Parathyroid adenoma (tissue), 2 donors: ENCODE results near the gene S100A16.

ENCODE experiments used
- H2AFZ ChIP-seq: fragments of 300-600 bp; sonication (generic); one replicate; pipeline ENCODE4 v1.7.0; 2017; ENCODE audit warnings: antibody characterized with exemption, mild to moderate bottlenecking
- H3K27ac ChIP-seq: fragments of 300-600 bp; sonication (generic); one replicate; pipeline ENCODE4 v1.7.0; 2017
- H3K27me3 ChIP-seq: fragments of 300-600 bp; sonication (generic); one replicate; pipeline ENCODE4 v1.7.0; 2017; ENCODE audit warnings: low read length; ENCODE audit not compliant: control insufficient read depth, insufficient read depth
- H3K36me3 ChIP-seq: fragments of 300-600 bp; sonication (generic); one replicate; pipeline ENCODE4 v1.7.0; 2017; ENCODE audit warnings: low read length; ENCODE audit not compliant: control insufficient read depth, insufficient read depth
- H3K4me1 ChIP-seq: fragments of 300-600 bp; sonication (generic); one replicate; pipeline ENCODE4 v1.7.0; 2017; ENCODE audit warnings: control low read depth
- H3K4me2 ChIP-seq: fragments of 300-600 bp; sonication (generic); one replicate; pipeline ENCODE4 v1.7.0; 2017; ENCODE audit warnings: low read length
- H3K4me3 ChIP-seq: fragments of 300-600 bp; sonication (generic); one replicate; pipeline ENCODE4 v1.7.0; 2017; ENCODE audit warnings: low read depth, low read length
- H3K79me2 ChIP-seq: fragments of 300-600 bp; sonication (generic); one replicate; pipeline ENCODE4 v1.7.0; 2017; ENCODE audit warnings: control low read depth
- H3K9ac ChIP-seq: fragments of 300-600 bp; sonication (generic); one replicate; pipeline ENCODE4 v1.7.0; 2017; ENCODE audit warnings: mild to moderate bottlenecking
- H3K9me3 ChIP-seq: fragments of 300-600 bp; sonication (generic); one replicate; pipeline ENCODE4 v1.7.0; 2017; ENCODE audit warnings: low read length; ENCODE audit not compliant: control insufficient read depth
- TF ChIP-seq, protein P1 (sequence below): fragments of 300-600 bp; sonication (generic); IDR thresholded peaks from one replicate; pipeline ENCODE4 v1.7.0; 2017; ENCODE audit warnings: antibody characterized with exemption, mild to moderate bottlenecking
- donor health status: primary hyperparathyroidism.

S100A16 gene

GRCh38 chr1:153608742-153609584, 4.0 kb downstream of the S100A16 start:
- peak overlapping the region; percentile 79 for H3K27ac ChIP-seq
- peak overlapping the region; percentile 56 for H3K4me2 ChIP-seq
- H3K36me3 ChIP-seq = no peaks in the 10 kb centered on the region
- H3K27me3 ChIP-seq = no peaks in the 10 kb centered on the region
- peak overlapping the region; percentile 53 for H2AFZ ChIP-seq
- H3K4me3 ChIP-seq = peak overlapping the region; percentile 40
- TF ChIP-seq, protein P1, sequence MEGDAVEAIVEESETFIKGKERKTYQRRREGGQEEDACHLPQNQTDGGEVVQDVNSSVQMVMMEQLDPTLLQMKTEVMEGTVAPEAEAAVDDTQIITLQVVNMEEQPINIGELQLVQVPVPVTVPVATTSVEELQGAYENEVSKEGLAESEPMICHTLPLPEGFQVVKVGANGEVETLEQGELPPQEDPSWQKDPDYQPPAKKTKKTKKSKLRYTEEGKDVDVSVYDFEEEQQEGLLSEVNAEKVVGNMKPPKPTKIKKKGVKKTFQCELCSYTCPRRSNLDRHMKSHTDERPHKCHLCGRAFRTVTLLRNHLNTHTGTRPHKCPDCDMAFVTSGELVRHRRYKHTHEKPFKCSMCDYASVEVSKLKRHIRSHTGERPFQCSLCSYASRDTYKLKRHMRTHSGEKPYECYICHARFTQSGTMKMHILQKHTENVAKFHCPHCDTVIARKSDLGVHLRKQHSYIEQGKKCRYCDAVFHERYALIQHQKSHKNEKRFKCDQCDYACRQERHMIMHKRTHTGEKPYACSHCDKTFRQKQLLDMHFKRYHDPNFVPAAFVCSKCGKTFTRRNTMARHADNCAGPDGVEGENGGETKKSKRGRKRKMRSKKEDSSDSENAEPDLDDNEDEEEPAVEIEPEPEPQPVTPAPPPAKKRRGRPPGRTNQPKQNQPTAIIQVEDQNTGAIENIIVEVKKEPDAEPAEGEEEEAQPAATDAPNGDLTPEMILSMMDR = no peak
- peaks cover 25% of the 10 kb centered on the region for H3K4me1 ChIP-seq
- no peak overlapping the region for H3K9ac ChIP-seq
- H3K9me3 ChIP-seq = no peaks in the 10 kb centered on the region
- peaks cover 5% of the 10 kb centered on the region for H3K79me2 ChIP-seq

DNA sequence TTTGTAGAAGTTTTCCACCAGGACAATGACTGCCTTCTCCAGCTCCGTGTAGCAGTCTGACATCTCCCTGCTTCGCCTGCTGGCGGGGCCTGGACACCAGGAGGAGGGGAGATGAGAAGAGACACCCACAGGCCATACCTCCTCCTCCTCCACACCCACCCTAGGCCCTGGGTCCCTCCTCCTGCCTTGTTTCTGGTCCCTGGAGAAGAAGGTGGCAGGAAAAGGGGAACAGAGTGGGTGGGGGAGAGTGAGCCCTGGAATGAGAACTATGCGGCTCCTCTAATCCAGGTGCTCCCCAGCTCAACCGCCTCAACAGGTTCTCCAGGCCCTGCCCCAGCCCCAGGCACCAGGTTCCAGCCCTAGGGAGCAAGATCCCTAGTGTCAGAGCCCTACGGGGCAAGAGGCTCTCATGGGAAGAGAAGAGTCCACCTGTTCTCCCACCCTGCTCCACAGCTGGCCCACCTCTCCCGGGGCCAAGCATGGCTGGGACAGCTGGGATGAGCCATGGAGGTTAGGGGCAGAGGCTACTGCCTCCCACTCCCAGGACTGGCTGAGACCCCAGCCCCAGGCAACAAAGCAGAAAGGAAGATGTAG, 4.8 kb downstream of the S100A16 start:
- no peak overlapping the region for H2AFZ ChIP-seq
- peak overlapping the region; percentile 56 for H3K4me2 ChIP-seq
- TF ChIP-seq, protein P1 = no peak
- no peaks in the 10 kb centered on the region for H3K9me3 ChIP-seq
- H3K4me3 ChIP-seq = peak overlapping the region; percentile 19
- no peaks in the 10 kb centered on the region for H3K36me3 ChIP-seq
- H3K27me3 ChIP-seq = no peaks in the 10 kb centered on the region
- peaks cover 5% of the 10 kb centered on the region for H3K79me2 ChIP-seq
- H3K27ac ChIP-seq = peak overlapping the region; percentile 79
- no peak overlapping the region for H3K9ac ChIP-seq
- H3K4me1 ChIP-seq = peaks cover 25% of the 10 kb centered on the region

GRCh38 chr1:153607381-153607780, 5.6 kb downstream of the S100A16 start:
- Histone ChIP-seq H3K9me3 (no peaks in the 10 kb centered on the region), H3K4me3 (no peak overlapping the region), H3K79me2 (peaks cover 5% of the 10 kb centered on the region), H3K4me2 (no peak overlapping the region), H3K27me3 (no peaks in the 10 kb centered on the region), H3K4me1 (peaks cover 25% of the 10 kb centered on the region), H3K36me3 (no peaks in the 10 kb centered on the region), H2AFZ (no peak overlapping the region), H3K27ac (no peak overlapping the region), H3K9ac (no peak overlapping the region)
- TF ChIP-seq, protein P1 = no peak

- H3K27ac ChIP-seq = no peak overlapping the region
- H3K9me3 ChIP-seq = no peaks in the 10 kb centered on the region
- H3K9ac ChIP-seq = no peak overlapping the region
- H3K4me1 ChIP-seq = peaks cover 22% of the 10 kb centered on the region
- TF ChIP-seq, protein P1 = no peak
- H3K4me3 ChIP-seq = no peak overlapping the region
- H3K36me3 ChIP-seq = no peaks in the 10 kb centered on the region
- H3K4me2 ChIP-seq = no peak overlapping the region
- H3K27me3 ChIP-seq = no peaks in the 10 kb centered on the region
- H2AFZ ChIP-seq = no peak overlapping the region
- peaks cover 5% of the 10 kb centered on the region for H3K79me2 ChIP-seq
Observed at GRCh38 chr1:153606194-153606593, 6.7 kb downstream of the S100A16 start.
